Pancreas (tissue), 10 donors: ENCODE data around the gene TSPAN14. TPM values are rescaled to one million over a fixed set of nuclear protein-coding genes. Genes with fewer than 3 reads are reported as not detected.

Experiments
- ATAC-seq, 4 donors: fragments of 200-7000 bp; cut with Tn5 transposase; one replicate each; pipeline versions ENCODE4 v1.8.0 to v1.9.1; 2020; ENCODE audit warnings: mild to moderate bottlenecking in 4 of 4, moderate library complexity in 4 of 4
- DNase-seq, 6 donors: peaks; one replicate each; pipeline ENCODE4 v3.0.0-alpha.2; 2020
- FAIRE-seq: peaks from 2 replicates; lab custom pipeline; 2012; peaks lifted over from hg19 to GRCh38; lab: Jason Lieb, UNC
- H3K27ac ChIP-seq, 4 donors: fragments of 200-600 bp; sonication (generic); 1 replicate in 3 of 4; 2 replicates in 1 of 4; pipeline versions ENCODE4 v1.5.0 to v1.8.0; 2020
- H3K27me3 ChIP-seq, 4 donors: fragments of 200-600 bp; one replicate each; pipeline ENCODE4 v1.8.0; 2021
- H3K36me3 ChIP-seq, 3 donors: fragments of 200-600 bp; sonication (generic) in 1 of 3; one replicate each; pipeline versions ENCODE4 v1.5.0 to v1.8.0; 2020 to 2021
- H3K4me1 ChIP-seq, 3 donors: fragments of 200-600 bp; one replicate each; pipeline ENCODE4 v1.8.0; 2021
- H3K4me3 ChIP-seq, 4 donors: fragments of 200-600 bp; sonication (generic) in 2 of 4; one replicate each; pipeline versions ENCODE4 v1.5.0 to v1.8.0; 2020 to 2021
- H3K9me3 ChIP-seq, 4 donors: fragments of 200-600 bp; one replicate each; pipeline ENCODE4 v1.8.0; 2021
- CTCF ChIP-seq, 4 donors: fragments of 200-600 bp; sonication (generic) in 3 of 4; IDR thresholded peaks; one replicate each; pipeline versions ENCODE4 v1.5.0 to v1.8.0; 2021; ENCODE audit warnings: antibody characterized with exemption in 4 of 4
- WGBS, 2 donors: extraction: QIAGEN DNeasy Blood & Tissue Kit; methylation state at CpG; one replicate each; pipeline ENCODE4 v1.1.7; 2013; 5-methylcytosine and 5-hydroxymethylcytosine counted together
- intact Hi-C, 3 donors: fragments of 100-400 bp; cut with DNase I; formaldehyde crosslinking; loops; one replicate each; pipeline versions ENCODE4 v1.11.1 to v1.14.2; 2022
- polyA plus RNA-seq, 2 donors: library from polyadenylated mRNA; stranded (reverse); fragments of 200-250 nt; gene quantifications; one replicate each; pipeline ENCODE4 v1.2.3, GENCODE V29; 2013
- total RNA-seq, 6 donors: library from RNA; stranded (reverse); fragmentation: NEBNext Ultra II Directional in 4 of 6; extraction: Animal tissue kit (Norgen Biotek cat#: 25700) in 4 of 6; gene quantifications; one replicate each; pipeline versions ENCODE4 v1.2.1 to v1.2.4, GENCODE V29; 2021 to 2023
- donor health status: healthy with polysubstance abuse.
- donor health status: DM: no; HTN: no; CAD: no; lungs with moderate emphysema.
- donor health status: DM: no; HTN: no; CAD: no.
- donor health status: control.
- donor health status: control.
- donor health status: Bipolar disorder and iron deficiency.
- donor health status: DM: yes; HTN: yes; CAD: no.
- donor health status: DM: no; HTN: no; CAD: no.
- donor health status: DM: no; HTN: no; CAD: no.
- donor health status: DM: yes; HTN: yes; CAD: no.

Gene TSPAN14
- total and polyA plus RNA-seq, 8 donors = 10.6 to 61.9 (median 23.2) TPM

- ATAC-seq (peak in 3 of 4 donors; percentile 11 to 36 (median 27)), FAIRE-seq (no peak), DNase-seq (no peak)
- peak overlapping the region in 2 of 4 donors; percentile 38 to 42 for H3K27ac ChIP-seq
- H3K27me3 ChIP-seq = no peaks in the 10 kb centered on the region
- intact Hi-C loops = no loop called here
- peaks cover 25 to 60% (median 40%) of the 10 kb centered on the region in 3 donors for H3K4me1 ChIP-seq
- WGBS, 2 donors = 80 to 85% methylated on average over 7 of the region's 7 CpGs
- H3K36me3 ChIP-seq = no peaks in the 10 kb centered on the region
- no peaks in the 10 kb centered on the region for H3K9me3 ChIP-seq
- no peak for TF ChIP-seq CTCF (IDR thresholded peaks at IDR 0.05)
- H3K4me3 ChIP-seq = no peak overlapping the region
Observed at GRCh38 chr10:80491251-80492102, 37.4 kb downstream of the TSPAN14 start.

GRCh38 chr10:80492848-80493521, 38.9 kb downstream of the TSPAN14 start:
- ATAC-seq (no peak), DNase-seq (no peak), FAIRE-seq (no peak)
- H3K4me3 ChIP-seq = no peak overlapping the region
- WGBS, 2 donors = 77 to 79% methylated on average over 6 of the region's 6 CpGs
- H3K4me1 ChIP-seq = peaks cover 13 to 56% (median 35%) of the 10 kb centered on the region in 3 donors
- no peaks in the 10 kb centered on the region for H3K9me3 ChIP-seq
- H3K27ac ChIP-seq = peak overlapping the region in 1 of 4 donors; percentile 44
- TF ChIP-seq CTCF (IDR thresholded peaks at IDR 0.05) = no peak
- intact Hi-C loops = no loop called here
- no peaks in the 10 kb centered on the region for H3K27me3 ChIP-seq
- H3K36me3 ChIP-seq = no peaks in the 10 kb centered on the region

GRCh38 chr10:80493522-80494051, 39.5 kb downstream of the TSPAN14 start:
- FAIRE-seq = no peak
- Histone ChIP-seq H3K4me3 (no peak overlapping the region), H3K4me1 (peaks cover 13 to 56% (median 35%) of the 10 kb centered on the region in 3 donors), H3K9me3 (no peaks in the 10 kb centered on the region), H3K36me3 (no peaks in the 10 kb centered on the region), H3K27ac (peak overlapping the region in 2 of 4 donors; percentile 7 to 44), H3K27me3 (no peaks in the 10 kb centered on the region)
- intact Hi-C loops = no loop called here
- DNase-seq = no peak
- WGBS, 2 donors = 44 to 56% methylated on average over 4 of the region's 4 CpGs
- no peak for TF ChIP-seq CTCF (IDR thresholded peaks at IDR 0.05)
- ATAC-seq = peak in 3 of 4 donors; percentile 28 to 31 (median 31)

GRCh38 chr10:80496555-80497172, 42.6 kb downstream of the TSPAN14 start:
- H3K4me3 ChIP-seq = no peak overlapping the region
- DNase-seq (no peak), ATAC-seq (no peak), FAIRE-seq (no peak)
- no peak overlapping the region for H3K27ac ChIP-seq
- intact Hi-C loops = no loop called here
- no peaks in the 10 kb centered on the region for H3K36me3 ChIP-seq
- TF ChIP-seq CTCF (IDR thresholded peaks at IDR 0.05) = no peak
- H3K9me3 ChIP-seq = no peaks in the 10 kb centered on the region
- H3K27me3 ChIP-seq = no peaks in the 10 kb centered on the region
- peaks cover 23 to 73% (median 50%) of the 10 kb centered on the region in 3 donors for H3K4me1 ChIP-seq
- 95% methylated on average over 4 of the region's 4 CpGs for WGBS, 2 donors
